ENCODE results near the gene PPP1R18.

DNA sequence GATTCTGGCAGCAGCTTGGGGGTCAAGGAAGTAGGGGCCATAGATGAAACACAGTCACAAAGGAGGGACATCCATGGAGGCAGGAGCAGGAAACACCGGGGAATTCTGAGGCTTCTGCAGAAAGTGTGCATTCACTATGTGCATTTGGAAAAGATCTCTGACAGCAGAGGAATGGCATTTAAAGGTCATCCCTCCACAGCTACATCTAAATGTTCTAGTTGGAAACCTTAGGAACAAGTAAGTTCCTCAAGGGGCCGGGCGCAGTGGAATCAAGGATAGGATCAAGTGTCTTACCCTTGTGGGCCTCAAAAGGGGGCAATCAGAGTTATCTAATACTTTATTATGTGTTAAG, 30.7 kb downstream of the PPP1R18 start:
- TF ChIP-seq, protein P1, sequence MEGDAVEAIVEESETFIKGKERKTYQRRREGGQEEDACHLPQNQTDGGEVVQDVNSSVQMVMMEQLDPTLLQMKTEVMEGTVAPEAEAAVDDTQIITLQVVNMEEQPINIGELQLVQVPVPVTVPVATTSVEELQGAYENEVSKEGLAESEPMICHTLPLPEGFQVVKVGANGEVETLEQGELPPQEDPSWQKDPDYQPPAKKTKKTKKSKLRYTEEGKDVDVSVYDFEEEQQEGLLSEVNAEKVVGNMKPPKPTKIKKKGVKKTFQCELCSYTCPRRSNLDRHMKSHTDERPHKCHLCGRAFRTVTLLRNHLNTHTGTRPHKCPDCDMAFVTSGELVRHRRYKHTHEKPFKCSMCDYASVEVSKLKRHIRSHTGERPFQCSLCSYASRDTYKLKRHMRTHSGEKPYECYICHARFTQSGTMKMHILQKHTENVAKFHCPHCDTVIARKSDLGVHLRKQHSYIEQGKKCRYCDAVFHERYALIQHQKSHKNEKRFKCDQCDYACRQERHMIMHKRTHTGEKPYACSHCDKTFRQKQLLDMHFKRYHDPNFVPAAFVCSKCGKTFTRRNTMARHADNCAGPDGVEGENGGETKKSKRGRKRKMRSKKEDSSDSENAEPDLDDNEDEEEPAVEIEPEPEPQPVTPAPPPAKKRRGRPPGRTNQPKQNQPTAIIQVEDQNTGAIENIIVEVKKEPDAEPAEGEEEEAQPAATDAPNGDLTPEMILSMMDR (IDR thresholded peaks at IDR 0.05): no peak
- TF ChIP-seq POLR2AphosphoS5 (IDR thresholded peaks at IDR 0.05) (no peak), POLR2A (IDR thresholded peaks at IDR 0.05) (no peak)
